Fibroblast of skin of right quadriceps (primary cell): ENCODE data around the gene GATA1.
"Not testable (repeated sequence)": the region's sequence is repeated elsewhere in the genome, so short reads cannot be mapped to it uniquely, and the experiment has no call there.

Source experiments
- DNase-seq: peaks from one replicate; pipeline ENCODE4 v3.0.0-alpha.2; 2013

The GATA1 gene

DNA sequence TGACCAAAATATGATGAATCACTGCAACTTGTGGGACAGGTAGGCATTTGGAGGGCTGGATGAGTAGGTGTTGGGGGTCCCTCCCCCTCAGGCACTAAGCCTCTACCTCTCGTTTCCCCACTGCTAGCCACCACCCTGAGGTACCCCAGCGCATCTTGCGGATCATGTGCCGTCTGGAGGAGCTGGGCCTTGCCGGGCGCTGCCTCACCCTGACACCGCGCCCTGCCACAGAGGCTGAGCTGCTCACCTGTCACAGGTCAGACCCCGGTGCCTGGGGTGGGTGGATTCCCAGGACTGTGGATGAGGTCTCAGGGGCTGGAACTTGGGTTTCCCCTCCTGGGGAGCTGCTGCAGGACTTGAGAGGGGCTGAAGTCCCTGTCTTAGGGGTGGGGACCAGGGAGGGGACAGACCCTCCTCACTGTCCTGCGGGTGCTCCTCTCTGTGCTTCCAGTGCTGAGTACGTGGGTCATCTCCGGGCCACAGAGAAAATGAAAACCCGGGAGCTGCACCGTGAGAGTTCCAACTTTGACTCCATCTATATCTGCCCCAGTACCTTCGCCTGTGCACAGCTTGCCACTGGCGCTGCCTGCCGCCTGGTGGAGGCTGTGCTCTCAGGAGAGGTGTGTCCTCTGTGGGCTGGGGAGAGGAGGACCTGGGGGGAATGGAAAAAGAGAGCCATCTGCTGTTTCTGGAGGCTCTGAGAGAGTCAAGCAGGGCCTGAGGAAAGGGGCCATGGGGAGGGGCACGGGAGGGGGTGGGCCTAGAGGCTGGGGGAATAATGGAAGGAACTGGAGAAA lies 29.8 kb downstream of the GATA1 start:
- no peak for DNase-seq

- DNase-seq: no peak
Measured at GRCh38 chrX:48818098-48818497, 31.7 kb downstream of the GATA1 start.

- DNase-seq: no peak
Measured at GRCh38 chrX:48818866-48819265, 32.5 kb downstream of the GATA1 start.

- DNase-seq: not testable (repeated sequence)
Measured at GRCh38 chrX:48819394-48819793, 33.0 kb downstream of the GATA1 start.

DNA sequence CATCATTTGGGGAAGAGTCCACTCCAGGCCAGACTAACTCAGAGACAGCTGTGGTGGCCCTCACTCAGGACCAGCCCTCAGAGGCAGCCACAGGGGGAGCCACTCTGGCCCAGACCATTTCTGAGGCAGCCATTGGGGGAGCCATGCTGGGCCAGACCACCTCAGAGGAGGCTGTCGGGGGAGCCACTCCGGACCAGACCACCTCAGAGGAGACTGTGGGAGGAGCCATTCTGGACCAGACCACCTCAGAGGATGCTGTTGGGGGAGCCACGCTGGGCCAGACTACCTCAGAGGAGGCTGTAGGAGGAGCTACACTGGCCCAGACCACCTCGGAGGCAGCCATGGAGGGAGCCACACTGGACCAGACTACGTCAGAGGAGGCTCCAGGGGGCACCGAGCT lies 36.7 kb downstream of the GATA1 start:
- DNase-seq: no peak

DNA sequence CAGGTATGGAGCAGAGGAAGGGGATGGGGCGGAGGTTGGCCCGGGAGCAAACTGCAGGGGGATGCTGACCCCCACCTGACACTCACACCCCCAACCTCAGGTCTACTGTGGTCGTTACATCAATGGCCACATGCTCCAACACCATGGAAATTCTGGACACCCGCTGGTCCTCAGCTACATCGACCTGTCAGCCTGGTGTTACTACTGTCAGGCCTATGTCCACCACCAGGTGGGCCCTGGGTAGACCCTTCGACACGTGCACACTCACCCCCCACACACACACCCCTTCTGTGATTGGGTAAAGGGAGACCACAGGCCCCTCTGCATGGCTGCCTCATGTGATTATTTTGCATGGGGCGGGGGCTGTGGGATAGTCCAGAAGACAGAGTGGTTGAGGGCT lies 37.7 kb downstream of the GATA1 start:
- no peak for DNase-seq

- DNase-seq: no peak
Measured at GRCh38 chrX:48826135-48826875, 39.9 kb downstream of the GATA1 start, which contains the start of gene ERAS. Gene ERAS (plus strand): TSS chrX:48826513. CDS start chrX:48829124, 2,611 bp downstream.

DNA sequence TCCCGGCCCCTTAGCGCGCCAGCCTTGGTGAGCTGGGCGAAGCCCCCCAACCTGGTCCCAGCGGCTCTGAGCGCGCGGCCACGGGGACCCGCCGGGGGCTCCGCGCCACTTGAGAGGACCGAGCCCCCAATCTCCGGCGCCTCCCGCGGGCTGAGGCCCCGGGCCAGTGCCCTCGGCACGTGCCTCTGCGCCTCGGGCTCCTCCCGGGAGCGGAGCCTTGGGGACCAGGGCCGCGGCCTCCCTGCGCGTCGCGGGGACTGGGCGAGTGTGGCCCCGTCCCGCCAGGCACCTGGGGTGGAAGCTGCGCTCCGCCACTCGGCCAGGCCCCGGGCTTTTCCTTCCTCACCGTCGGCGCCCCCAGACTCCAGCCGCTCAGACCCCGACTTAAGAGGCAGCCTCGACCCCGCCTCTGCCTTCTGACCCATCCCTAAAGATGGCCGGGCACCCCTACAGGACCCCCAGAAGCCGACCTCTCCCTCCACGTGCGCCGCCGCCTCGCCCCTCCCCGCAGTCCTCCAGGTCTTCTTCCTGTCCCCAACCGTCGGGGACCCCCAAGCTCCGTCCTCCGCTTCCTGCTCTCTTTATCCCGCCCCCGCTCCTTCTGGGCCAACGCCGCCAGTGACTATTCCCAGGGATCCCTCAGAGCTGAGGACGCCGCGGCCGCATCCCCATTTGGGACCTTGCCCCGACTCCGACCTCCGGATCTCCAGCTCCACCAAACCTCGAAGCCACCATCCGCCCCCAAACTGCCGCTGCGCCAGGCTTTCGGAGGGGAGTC lies 40.7 kb downstream of the GATA1 start:
- DNase-seq: no peak

GRCh38 chrX:48827654-48827968 lies 41.2 kb downstream of the GATA1 start:
- DNase-seq: no peak

DNA sequence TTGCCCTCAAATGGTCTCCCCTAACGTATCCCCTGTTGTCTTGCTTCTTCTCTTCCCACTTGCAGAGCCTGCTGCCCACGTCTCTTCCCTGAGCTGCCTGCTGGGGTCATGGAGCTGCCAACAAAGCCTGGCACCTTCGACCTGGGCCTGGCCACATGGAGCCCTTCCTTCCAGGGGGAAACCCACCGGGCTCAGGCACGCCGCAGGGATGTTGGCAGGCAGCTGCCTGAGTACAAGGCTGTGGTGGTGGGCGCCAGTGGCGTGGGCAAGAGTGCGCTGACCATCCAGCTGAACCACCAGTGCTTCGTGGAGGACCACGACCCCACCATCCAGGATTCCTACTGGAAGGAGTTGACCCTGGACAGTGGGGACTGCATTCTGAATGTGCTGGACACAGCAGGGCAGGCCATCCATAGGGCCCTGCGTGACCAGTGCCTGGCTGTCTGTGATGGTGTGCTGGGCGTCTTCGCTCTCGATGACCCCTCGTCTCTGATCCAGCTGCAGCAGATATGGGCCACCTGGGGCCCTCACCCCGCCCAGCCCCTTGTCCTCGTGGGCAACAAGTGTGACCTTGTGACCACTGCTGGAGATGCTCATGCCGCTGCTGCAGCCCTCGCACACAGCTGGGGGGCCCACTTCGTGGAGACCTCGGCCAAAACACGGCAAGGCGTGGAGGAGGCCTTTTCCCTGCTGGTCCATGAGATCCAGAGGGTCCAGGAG lies 42.8 kb downstream of the GATA1 start:
- DNase-seq: no peak

DNA sequence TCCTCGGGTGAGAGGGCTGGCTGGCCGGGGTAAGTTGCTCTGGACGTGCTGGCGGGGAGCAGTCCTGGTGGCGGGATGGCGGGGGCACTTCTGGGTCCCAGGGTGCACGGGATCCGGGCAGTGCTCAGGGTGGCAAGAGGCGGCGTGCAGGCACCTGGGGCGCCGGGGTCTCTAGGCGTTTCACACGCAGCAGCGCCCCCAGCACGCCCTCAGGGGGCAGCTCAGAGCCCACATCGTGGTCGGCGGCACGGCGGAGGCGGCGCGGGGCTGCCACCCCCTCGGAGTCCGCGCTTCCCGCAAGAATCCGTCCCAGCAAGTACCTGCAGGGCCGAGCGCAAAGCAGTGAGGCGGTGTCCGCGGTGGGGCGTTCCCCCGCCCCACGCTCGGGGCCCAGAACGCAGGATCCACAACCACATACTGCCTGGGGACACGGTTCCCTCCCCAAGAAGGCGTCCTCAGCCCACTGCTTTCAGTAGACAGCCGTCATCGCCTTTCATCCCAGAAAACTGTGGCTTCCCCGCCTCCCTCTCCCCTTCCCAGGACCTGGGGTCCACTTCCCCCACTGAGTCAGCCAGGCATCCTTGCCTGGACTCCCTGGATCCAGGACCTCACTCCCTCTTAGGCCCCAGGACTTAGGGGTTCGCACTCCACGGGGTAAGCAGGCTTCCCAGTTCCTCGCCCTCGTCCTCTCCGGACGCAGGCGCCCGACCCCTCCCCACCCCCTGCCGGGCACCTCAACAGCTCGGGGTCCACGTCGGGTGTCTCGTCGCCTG lies 44.9 kb downstream of the GATA1 start:
- no peak for DNase-seq

DNA sequence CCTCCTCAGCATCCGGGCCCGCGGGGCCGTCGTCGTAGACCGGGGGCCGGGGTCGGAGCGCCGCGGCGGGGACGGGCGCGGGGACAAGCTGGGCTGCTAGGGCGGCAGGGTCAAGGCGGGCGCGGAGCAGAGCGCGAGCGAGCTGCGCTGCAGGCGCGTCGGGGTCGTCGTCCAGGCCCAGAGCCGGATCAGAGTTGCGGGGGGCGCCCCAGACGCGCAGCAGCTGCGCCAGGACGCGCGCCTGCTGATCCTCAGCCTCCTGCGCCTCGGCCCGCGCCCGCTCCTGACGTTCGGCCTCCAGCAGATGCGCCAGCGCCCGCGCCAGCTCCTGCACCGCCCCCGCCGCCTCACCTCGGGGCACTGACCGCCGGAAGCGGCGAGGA lies 45.5 kb downstream of the GATA1 start:
- no peak for DNase-seq

- DNase-seq: no peak
Measured at GRCh38 chrX:48833542-48834138, 47.2 kb downstream of the GATA1 start.

GRCh38 chrX:48834383-48834709 lies 48.0 kb downstream of the GATA1 start:
- DNase-seq: no peak

GRCh38 chrX:48835524-48836329 lies 49.3 kb downstream of the GATA1 start, which contains the start of gene PCSK1N:
Gene PCSK1N (minus strand): TSS chrX:48835610. CDS start chrX:48835532, 78 bp downstream.
- no peak for DNase-seq

DNA sequence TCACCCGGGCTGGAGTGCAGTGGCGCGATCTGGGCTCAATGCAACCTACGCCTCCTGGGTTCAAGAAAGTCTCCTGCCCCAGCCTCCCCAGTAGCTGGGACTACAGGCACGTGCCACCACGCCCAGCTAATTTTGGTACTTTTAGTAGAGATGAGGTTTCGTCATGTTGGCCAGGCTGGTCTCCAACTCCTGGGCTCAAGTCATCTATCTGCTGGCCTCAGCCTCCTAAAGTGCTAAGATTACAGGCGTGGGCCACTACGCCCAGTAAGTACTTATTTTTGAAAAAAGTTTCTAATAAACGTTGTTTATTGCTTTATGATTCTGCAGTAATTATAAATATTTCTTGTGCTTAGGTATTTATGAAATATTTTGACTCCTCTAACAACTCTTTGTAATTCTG lies 53.3 kb downstream of the GATA1 start:
- DNase-seq: no peak
